Ovary (tissue), 3 donors: ENCODE results near the gene LRRC9.

Experiments used
- EP300 ChIP-seq: sonication (generic); formaldehyde crosslinking; IDR thresholded peaks from one replicate; pipeline ENCODE4 v1.6.1; 2017; ENCODE audit warnings: antibody characterized with exemption
- POLR2A ChIP-seq: fragments of 450-650 bp; IDR thresholded peaks from one replicate; pipeline ENCODE4 v1.6.1; 2017; ENCODE audit warnings: antibody characterized with exemption, mild to moderate bottlenecking, moderate library complexity
- TF ChIP-seq, protein P1 (sequence below), 3 donors: fragments of 450-650 bp in 2 of 3; fragments of 200-600 bp in 1 of 3; IDR thresholded peaks; one replicate each; pipeline versions ENCODE4 v1.5.1 to v1.8.0; 2016 to 2022; ENCODE audit warnings: antibody characterized with exemption in 3 of 3, mild to moderate bottlenecking in 1 of 3
- donor health status: DM: no; HTN: no; CAD: no.

GRCh38 chr14:60064491-60065072 is 144.6 kb downstream of the LRRC9 start:
- TF ChIP-seq POLR2A: no peak
- TF ChIP-seq, protein P1, sequence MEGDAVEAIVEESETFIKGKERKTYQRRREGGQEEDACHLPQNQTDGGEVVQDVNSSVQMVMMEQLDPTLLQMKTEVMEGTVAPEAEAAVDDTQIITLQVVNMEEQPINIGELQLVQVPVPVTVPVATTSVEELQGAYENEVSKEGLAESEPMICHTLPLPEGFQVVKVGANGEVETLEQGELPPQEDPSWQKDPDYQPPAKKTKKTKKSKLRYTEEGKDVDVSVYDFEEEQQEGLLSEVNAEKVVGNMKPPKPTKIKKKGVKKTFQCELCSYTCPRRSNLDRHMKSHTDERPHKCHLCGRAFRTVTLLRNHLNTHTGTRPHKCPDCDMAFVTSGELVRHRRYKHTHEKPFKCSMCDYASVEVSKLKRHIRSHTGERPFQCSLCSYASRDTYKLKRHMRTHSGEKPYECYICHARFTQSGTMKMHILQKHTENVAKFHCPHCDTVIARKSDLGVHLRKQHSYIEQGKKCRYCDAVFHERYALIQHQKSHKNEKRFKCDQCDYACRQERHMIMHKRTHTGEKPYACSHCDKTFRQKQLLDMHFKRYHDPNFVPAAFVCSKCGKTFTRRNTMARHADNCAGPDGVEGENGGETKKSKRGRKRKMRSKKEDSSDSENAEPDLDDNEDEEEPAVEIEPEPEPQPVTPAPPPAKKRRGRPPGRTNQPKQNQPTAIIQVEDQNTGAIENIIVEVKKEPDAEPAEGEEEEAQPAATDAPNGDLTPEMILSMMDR (IDR thresholded peaks at IDR 0.05): peak in 2 of 3 donors; percentile 43 to 58
- TF ChIP-seq EP300: no peak
